Mucosa of descending colon (tissue), 3 donors: ENCODE results near the gene JDP2. TPM values are rescaled to one million over a fixed set of nuclear protein-coding genes. Genes with fewer than 3 reads are reported as not detected.
"Not testable (repeated sequence)": the region's sequence is repeated elsewhere in the genome, so short reads cannot be mapped to it uniquely, and the experiment has no call there.

Experiments used
- ATAC-seq: fragments of 200-7000 bp; cut with Tn5 transposase; one replicate; pipeline ENCODE4 v1.9.1; 2020; ENCODE audit warnings: mild to moderate bottlenecking, moderate library complexity
- DNase-seq, 3 donors: peaks; one replicate each; pipeline ENCODE4 v3.0.0-alpha.2; 2020
- H3K36me3 ChIP-seq: fragments of 200-600 bp; one replicate; pipeline ENCODE4 v1.8.0; 2021; ENCODE audit warnings: low read depth, mild to moderate bottlenecking
- H3K4me1 ChIP-seq: fragments of 200-600 bp; one replicate; pipeline ENCODE4 v1.8.0; 2021; ENCODE audit warnings: low read depth, mild to moderate bottlenecking
- H3K4me3 ChIP-seq: fragments of 200-600 bp; one replicate; pipeline ENCODE4 v1.8.0; 2021; ENCODE audit warnings: mild to moderate bottlenecking
- H3K9me3 ChIP-seq: fragments of 200-600 bp; one replicate; pipeline ENCODE4 v1.8.0; 2021; ENCODE audit warnings: mild to moderate bottlenecking
- CTCF ChIP-seq: fragments of 200-600 bp; IDR thresholded peaks from one replicate; pipeline ENCODE4 v1.8.0; 2022; ENCODE audit warnings: antibody characterized with exemption, mild to moderate bottlenecking
- intact Hi-C, 2 donors: fragments of 100-400 bp; cut with DNase I in 1 of 2; cut with micrococcal nuclease in 1 of 2; formaldehyde crosslinking; loops; one replicate each; pipeline versions ENCODE4 v1.11.0 to v1.11.1; 2022; cut with DNase I, micrococcal nuclease
- total RNA-seq, 3 donors: library from RNA; stranded (reverse); fragmentation: NEBNext Ultra II Directional in 2 of 3; extraction: Animal tissue kit (Norgen Biotek cat#: 25700) in 2 of 3; gene quantifications; one replicate each; pipeline versions ENCODE4 v1.2.1 to v1.2.4, GENCODE V29; 2021 to 2023
- donor health status: DM: no; HTN: no; CAD: no; lungs with moderate emphysema.
- donor health status: DM: no; HTN: no; CAD: no.
- donor health status: DM: no; HTN: yes; CAD: no.

JDP2 gene
- total RNA-seq, 3 donors from 2014 or later = 17.7 to 48.0 (median 29.0) TPM

- H3K4me1 ChIP-seq = peaks cover 31% of the 10 kb centered on the region
- ATAC-seq (peak; percentile 53), DNase-seq (peak in 2 of 3 donors; percentile 62 to 65)
- no peaks in the 10 kb centered on the region for H3K9me3 ChIP-seq
- TF ChIP-seq CTCF = no peak
- H3K36me3 ChIP-seq = no peaks in the 10 kb centered on the region
- intact Hi-C loops = no loop called here
- no peak overlapping the region for H3K4me3 ChIP-seq
These were observed 42.5 kb downstream of the JDP2 start for GRCh38 chr14:75470238-75470797.

GRCh38 chr14:75471059-75471458, 43.2 kb downstream of the JDP2 start:
- Histone ChIP-seq H3K4me1 (peaks cover 31% of the 10 kb centered on the region), H3K36me3 (no peaks in the 10 kb centered on the region), H3K9me3 (no peaks in the 10 kb centered on the region), H3K4me3 (no peak overlapping the region)
- peak in 1 of 3 donors; percentile 46 for DNase-seq
- intact Hi-C loops = no loop called here
- peak; percentile 8 for ATAC-seq
- no peak for TF ChIP-seq CTCF

GRCh38 chr14:75474127-75474526, 46.3 kb downstream of the JDP2 start:
- peak; percentile 75 for ATAC-seq
- H3K4me3 ChIP-seq, H3K36me3 ChIP-seq, H3K9me3 ChIP-seq, intact Hi-C loops: not testable (repeated sequence)
- DNase-seq = peak; percentile 55 to 79 (median 68)
- H3K4me1 ChIP-seq = peaks cover 34% of the 10 kb centered on the region

GRCh38 chr14:75476274-75476995, 48.6 kb downstream of the JDP2 start:
- peak in 1 of 3 donors; percentile 54 for DNase-seq
- peak; percentile 71 for ATAC-seq
- Histone ChIP-seq H3K9me3 (no peaks in the 10 kb centered on the region), H3K4me3 (no peak overlapping the region), H3K4me1 (peaks cover 16% of the 10 kb centered on the region), H3K36me3 (no peaks in the 10 kb centered on the region)
- intact Hi-C loops = no loop called here
- no peak for TF ChIP-seq CTCF

GRCh38 chr14:75477881-75478280, 50.1 kb downstream of the JDP2 start:
- TF ChIP-seq CTCF = no peak
- Histone ChIP-seq H3K4me3 (no peak overlapping the region), H3K36me3 (no peaks in the 10 kb centered on the region), H3K9me3 (no peaks in the 10 kb centered on the region), H3K4me1 (peaks cover 16% of the 10 kb centered on the region)
- intact Hi-C loops = no loop called here
- no peak for ATAC-seq
- DNase-seq = peak in 1 of 3 donors; percentile 7
